ENCODE measurements around the gene SOX18. TPM values are rescaled to one million over a fixed set of nuclear protein-coding genes. Genes with fewer than 3 reads are reported as not detected.

SOX18 gene
- total RNA-seq, 1 donor: under 0.01 TPM

GRCh38 chr20:64067005-64067632 lies 17.7 kb upstream of the SOX18 start:
- H3K79me2 ChIP-seq (ENCODE audit: insufficient read depth, low read length): no peaks in the 10 kb centered on the region
- peaks cover 39% of the 10 kb centered on the region for H4K20me1 ChIP-seq (ENCODE audit: insufficient read depth, low read length)
- TF ChIP-seq CTCF (IDR thresholded peaks at IDR 0.05; ENCODE audit: extremely low read depth, low read depth, low read length): no peak
- no peak overlapping the region for H3K4me2 ChIP-seq (ENCODE audit: insufficient read depth, low read length)
- H3K9me3 ChIP-seq (ENCODE audit: low read depth, low read length): no peaks in the 10 kb centered on the region
- no peak overlapping the region for H2AFZ ChIP-seq (ENCODE audit: low read length)
- H3K4me3 ChIP-seq (ENCODE audit: insufficient read depth, low read length): no peak overlapping the region
- no peak for DNase-seq (ENCODE audit: insufficient read length, low spot score, missing footprints)
- peaks cover 26% of the 10 kb centered on the region for H3K4me1 ChIP-seq (ENCODE audit: insufficient read depth, low read length)
- no peaks in the 10 kb centered on the region for H3K36me3 ChIP-seq (ENCODE audit: insufficient read depth, low read length)
- H3K27me3 ChIP-seq (ENCODE audit: insufficient read depth, low read length): no peaks in the 10 kb centered on the region
- H3K27ac ChIP-seq (ENCODE audit: low read depth, low read length): no peak overlapping the region

- Histone ChIP-seq H3K27me3 (ENCODE audit: insufficient read depth, low read length) (no peaks in the 10 kb centered on the region), H3K27ac (ENCODE audit: low read depth, low read length) (no peak overlapping the region), H3K4me3 (ENCODE audit: insufficient read depth, low read length) (no peak overlapping the region), H4K20me1 (ENCODE audit: insufficient read depth, low read length) (peaks cover 39% of the 10 kb centered on the region), H3K9me3 (ENCODE audit: low read depth, low read length) (no peaks in the 10 kb centered on the region), H3K79me2 (ENCODE audit: insufficient read depth, low read length) (no peaks in the 10 kb centered on the region), H3K36me3 (ENCODE audit: insufficient read depth, low read length) (no peaks in the 10 kb centered on the region), H3K4me1 (ENCODE audit: insufficient read depth, low read length) (peaks cover 27% of the 10 kb centered on the region), H2AFZ (ENCODE audit: low read length) (no peak overlapping the region), H3K4me2 (ENCODE audit: insufficient read depth, low read length) (peak overlapping the region; percentile 29)
- DNase-seq (ENCODE audit: insufficient read length, low spot score, missing footprints): peak; percentile 95
- no peak for TF ChIP-seq CTCF (IDR thresholded peaks at IDR 0.05; ENCODE audit: extremely low read depth, low read depth, low read length)
These were observed 16.5 kb upstream of the SOX18 start for GRCh38 chr20:64065974-64066343.

GRCh38 chr20:64065062-64065973 lies 15.9 kb upstream of the SOX18 start:
- no peak overlapping the region for H2AFZ ChIP-seq (ENCODE audit: low read length)
- no peak overlapping the region for H3K4me2 ChIP-seq (ENCODE audit: insufficient read depth, low read length)
- no peaks in the 10 kb centered on the region for H3K79me2 ChIP-seq (ENCODE audit: insufficient read depth, low read length)
- no peak for TF ChIP-seq CTCF (IDR thresholded peaks at IDR 0.05; ENCODE audit: extremely low read depth, low read depth, low read length)
- H4K20me1 ChIP-seq (ENCODE audit: insufficient read depth, low read length): peaks cover 39% of the 10 kb centered on the region
- no peak overlapping the region for H3K4me3 ChIP-seq (ENCODE audit: insufficient read depth, low read length)
- DNase-seq (ENCODE audit: insufficient read length, low spot score, missing footprints): no peak
- H3K27me3 ChIP-seq (ENCODE audit: insufficient read depth, low read length): no peaks in the 10 kb centered on the region
- H3K36me3 ChIP-seq (ENCODE audit: insufficient read depth, low read length): no peaks in the 10 kb centered on the region
- H3K9me3 ChIP-seq (ENCODE audit: low read depth, low read length): no peaks in the 10 kb centered on the region
- H3K4me1 ChIP-seq (ENCODE audit: insufficient read depth, low read length): peaks cover 27% of the 10 kb centered on the region
- H3K27ac ChIP-seq (ENCODE audit: low read depth, low read length): no peak overlapping the region

DNA sequence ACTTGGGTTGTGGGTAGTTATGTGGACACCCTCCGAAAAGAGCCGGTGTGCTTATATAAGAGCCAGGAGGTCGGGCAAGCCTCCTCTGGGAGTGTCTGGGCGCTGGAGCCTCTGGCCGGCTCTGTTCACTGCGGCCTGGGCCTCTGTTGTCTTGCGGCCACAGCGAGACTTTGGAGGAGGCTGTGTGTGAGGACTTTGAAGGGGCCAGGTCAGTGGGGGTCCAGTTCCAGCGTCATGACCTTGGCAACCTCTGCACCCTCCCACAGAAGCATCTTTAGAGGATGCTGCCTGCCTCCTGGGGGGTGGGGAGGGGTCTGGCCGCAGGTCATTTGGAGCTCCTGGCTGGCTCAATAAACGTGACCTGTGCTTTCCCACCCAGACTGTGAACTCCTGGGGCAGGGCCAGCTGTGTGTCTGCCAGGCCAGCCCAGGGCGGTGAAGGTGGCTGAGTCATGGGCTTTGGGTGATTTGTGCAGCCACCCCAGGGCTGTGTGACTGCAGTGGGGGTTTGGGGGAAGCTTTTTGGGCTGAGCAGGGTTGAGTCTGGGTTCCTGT lies 14.8 kb upstream of the SOX18 start:
- Histone ChIP-seq H3K4me1 (ENCODE audit: insufficient read depth, low read length) (peaks cover 27% of the 10 kb centered on the region), H3K79me2 (ENCODE audit: insufficient read depth, low read length) (no peaks in the 10 kb centered on the region), H3K9me3 (ENCODE audit: low read depth, low read length) (no peaks in the 10 kb centered on the region), H3K4me3 (ENCODE audit: insufficient read depth, low read length) (peak overlapping the region; percentile 87), H3K36me3 (ENCODE audit: insufficient read depth, low read length) (no peaks in the 10 kb centered on the region), H3K27ac (ENCODE audit: low read depth, low read length) (peak overlapping the region; percentile 34), H3K27me3 (ENCODE audit: insufficient read depth, low read length) (no peaks in the 10 kb centered on the region), H3K4me2 (ENCODE audit: insufficient read depth, low read length) (peak overlapping the region; percentile 91), H2AFZ (ENCODE audit: low read length) (no peak overlapping the region), H4K20me1 (ENCODE audit: insufficient read depth, low read length) (peaks cover 32% of the 10 kb centered on the region)
- TF ChIP-seq CTCF (IDR thresholded peaks at IDR 0.05; ENCODE audit: extremely low read depth, low read depth, low read length): no peak
- peak; percentile 98 for DNase-seq (ENCODE audit: insufficient read length, low spot score, missing footprints)
